NOMO-1 (cell line): ENCODE results near the gene AP3S1.
A peak's percentile ranks its signal among the peaks of the same experiment; 100 is the strongest.
"Not testable (repeated sequence)": the region's sequence is repeated elsewhere in the genome, so short reads cannot be mapped to it uniquely, and the experiment has no call there.

Source experiments
- DNase-seq, 2 experiments: peaks; one replicate each; lab custom pipeline; 2025; ENCODE audit not compliant: unreplicated experiment in 2 of 2; lab: John Stamatoyannopoulos, UW

The AP3S1 gene

GRCh38 chr5:115841382-115842088 is at the start of gene AP3S1, which contains the start of gene ATG12:
TSS of gene AP3S1 (plus strand) at chr5:115841935. CDS start at chr5:115842038, 103 bp downstream.
TSS of gene ATG12 (minus strand) at chr5:115841565. CDS start at chr5:115841552, 13 bp downstream.
- DNase-seq: peak; percentile 89 to 91

- no peak for DNase-seq
These were observed 46.0 kb upstream of the AP3S1 start for GRCh38 chr5:115795700-115796099.

- no peak for DNase-seq
These were observed 45.1 kb upstream of the AP3S1 start for GRCh38 chr5:115796656-115797055.

GRCh38 chr5:115798252-115798651 is 43.5 kb upstream of the AP3S1 start:
- DNase-seq: no peak

GRCh38 chr5:115800108-115800507 is 41.6 kb upstream of the AP3S1 start:
- no peak for DNase-seq

- no peak for DNase-seq
These were observed 40.6 kb upstream of the AP3S1 start for GRCh38 chr5:115801152-115801551.

GRCh38 chr5:115801984-115802383 is 39.8 kb upstream of the AP3S1 start:
- DNase-seq: no peak

GRCh38 chr5:115806986-115807653 is 34.6 kb upstream of the AP3S1 start:
- no peak for DNase-seq

- no peak for DNase-seq
These were observed 34.1 kb upstream of the AP3S1 start for GRCh38 chr5:115807654-115808052.

GRCh38 chr5:115808066-115808465 is 33.7 kb upstream of the AP3S1 start:
- DNase-seq: not testable (repeated sequence)

- no peak for DNase-seq
These were observed 31.8 kb upstream of the AP3S1 start for GRCh38 chr5:115809946-115810345.

GRCh38 chr5:115810761-115811160 is 31.0 kb upstream of the AP3S1 start:
- no peak for DNase-seq

- no peak for DNase-seq
These were observed 30.3 kb upstream of the AP3S1 start for GRCh38 chr5:115811406-115811805.

- DNase-seq: no peak
These were observed 29.4 kb upstream of the AP3S1 start for GRCh38 chr5:115812372-115812771.

- no peak for DNase-seq
These were observed 28.0 kb upstream of the AP3S1 start for GRCh38 chr5:115813719-115814118.

GRCh38 chr5:115815006-115815692 is 26.6 kb upstream of the AP3S1 start:
- DNase-seq: no peak

GRCh38 chr5:115815693-115816225 is 26.0 kb upstream of the AP3S1 start:
- DNase-seq: no peak

- no peak for DNase-seq
These were observed 25.3 kb upstream of the AP3S1 start, which contains the start of gene CDO1 for GRCh38 chr5:115816226-115817081. TSS of gene CDO1 (minus strand) at chr5:115816659. CDS start at chr5:115816397, 262 bp downstream.

GRCh38 chr5:115817386-115817785 is 24.3 kb upstream of the AP3S1 start:
- no peak for DNase-seq

GRCh38 chr5:115818821-115819220 is 22.9 kb upstream of the AP3S1 start:
- no peak for DNase-seq
